GM21381 (cell line): ENCODE measurements around the gene HAVCR1.
"Not testable (repeated sequence)": the region's sequence is repeated elsewhere in the genome, so short reads cannot be mapped to it uniquely, and the experiment has no call there.

ENCODE experiments used
- ATAC-seq: cut with Tn5 transposase; IDR thresholded peaks from one replicate; pipeline ENCODE4 v1.9.1; 2021; ENCODE audit warnings: mild to moderate bottlenecking, moderate library complexity; ENCODE audit not compliant: unreplicated experiment

The HAVCR1 gene

GRCh38 chr5:157059093-157059539 lies at the start of gene HAVCR1:
Gene HAVCR1, minus strand, starts transcription at chr5:157059116. Its CDS starts 1,173 bp downstream, at chr5:157057943.
- ATAC-seq, result peak; percentile 55

- no peak for ATAC-seq
Observed at GRCh38 chr5:157107508-157107907, 48.6 kb upstream of the HAVCR1 start.

GRCh38 chr5:157106630-157107461 lies 47.9 kb upstream of the HAVCR1 start:
- ATAC-seq, result no peak

- no peak for ATAC-seq
Observed at GRCh38 chr5:157100140-157100679, 41.3 kb upstream of the HAVCR1 start.

- ATAC-seq, result no peak
Observed at GRCh38 chr5:157088342-157088990, 29.6 kb upstream of the HAVCR1 start.

GRCh38 chr5:157086751-157087359 lies 27.9 kb upstream of the HAVCR1 start:
- no peak for ATAC-seq

- no peak for ATAC-seq
Observed at GRCh38 chr5:157085930-157086329, 27.0 kb upstream of the HAVCR1 start.

GRCh38 chr5:157080286-157080685 lies 21.4 kb upstream of the HAVCR1 start:
- no peak for ATAC-seq

- ATAC-seq, result no peak
Observed at GRCh38 chr5:157076558-157076957, 17.6 kb upstream of the HAVCR1 start.

GRCh38 chr5:157072508-157072907 lies 13.6 kb upstream of the HAVCR1 start:
- ATAC-seq, result no peak

- ATAC-seq, result no peak
Observed at GRCh38 chr5:157069949-157070348, 11.0 kb upstream of the HAVCR1 start.

GRCh38 chr5:157068785-157069184 lies 9.9 kb upstream of the HAVCR1 start:
- no peak for ATAC-seq

GRCh38 chr5:157068339-157068738 lies 9.4 kb upstream of the HAVCR1 start:
- ATAC-seq, result no peak

- no peak for ATAC-seq
Observed at GRCh38 chr5:157067005-157067404, 8.1 kb upstream of the HAVCR1 start.

GRCh38 chr5:157066080-157066479 lies 7.2 kb upstream of the HAVCR1 start:
- no peak for ATAC-seq

GRCh38 chr5:157063776-157064430 lies 5.0 kb upstream of the HAVCR1 start:
- ATAC-seq, result no peak

- ATAC-seq, result no peak
Observed at GRCh38 chr5:157059891-157060290, 975 bp upstream of the HAVCR1 start.

- ATAC-seq, result no peak
Observed at GRCh38 chr5:157057459-157058370, 1.2 kb downstream of the HAVCR1 start.

- ATAC-seq, result not testable (repeated sequence)
Observed at GRCh38 chr5:157056848-157057247, 2.1 kb downstream of the HAVCR1 start.
